ENCODE data around the gene LRRD1.
"Not testable (repeated sequence)": the region's sequence is repeated elsewhere in the genome, so short reads cannot be mapped to it uniquely, and the experiment has no call there.

LRRD1 gene

GRCh38 chr7:92156990-92157389 lies 22.0 kb downstream of the LRRD1 start:
- Histone ChIP-seq H3K36me3 (ENCODE audit: insufficient read depth, insufficient read length, low read length) (no peaks in the 10 kb centered on the region), H3K9ac (ENCODE audit: insufficient read length, low read depth) (no peak overlapping the region), H3K27me3 (ENCODE audit: insufficient read depth, insufficient read length) (no peaks in the 10 kb centered on the region), H3K4me1 (ENCODE audit: insufficient read depth, insufficient read length) (no peaks in the 10 kb centered on the region), H3K9me3 (ENCODE audit: insufficient read depth, low read length) (no peaks in the 10 kb centered on the region), H3K4me3 (ENCODE audit: insufficient read length, low read depth) (no peak overlapping the region)
- no peak for TF ChIP-seq ZNF274 (IDR thresholded peaks at IDR 0.05; ENCODE audit: low read depth, low read length)
- no peak for TF ChIP-seq SUZ12 (IDR thresholded peaks at IDR 0.05; ENCODE audit: extremely low read depth, insufficient read depth, insufficient read length)
- no peak for TF ChIP-seq YY1 (IDR thresholded peaks at IDR 0.05; ENCODE audit: insufficient read depth, insufficient read length)
- DNase-seq (ENCODE audit: low read depth, low spot score) = no peak

DNA sequence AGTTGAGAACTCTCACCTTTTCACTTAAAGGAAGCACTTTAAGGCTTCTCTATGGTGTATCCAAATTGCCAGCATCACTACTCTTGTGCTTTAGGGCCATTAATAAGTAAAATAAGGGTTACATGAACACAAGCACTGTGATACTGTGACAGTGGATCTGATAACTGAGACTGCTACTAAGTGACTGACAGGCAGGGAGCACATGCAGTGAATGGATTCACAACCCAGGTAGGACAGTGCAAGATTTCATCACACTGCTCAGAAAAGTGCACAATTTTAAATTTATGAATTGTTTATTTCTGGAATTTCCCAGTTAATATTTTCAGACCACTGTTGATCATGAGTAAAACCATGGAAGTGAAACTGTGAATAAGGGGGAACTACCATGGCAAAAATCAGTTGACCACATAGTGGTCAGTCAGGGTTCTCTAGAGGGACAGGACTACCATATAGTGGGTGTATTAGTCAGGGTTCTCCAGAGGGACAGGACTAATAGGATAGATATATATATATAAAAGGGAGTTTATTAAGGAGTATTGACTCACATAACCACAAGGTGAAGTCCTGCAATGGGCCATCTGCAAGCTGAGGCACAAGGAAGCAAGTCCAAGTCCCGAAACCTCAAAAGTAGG lies 23.7 kb downstream of the LRRD1 start:
- TF ChIP-seq YY1 (IDR thresholded peaks at IDR 0.05; ENCODE audit: insufficient read depth, insufficient read length) = no peak
- no peak for TF ChIP-seq ZNF274 (IDR thresholded peaks at IDR 0.05; ENCODE audit: low read depth, low read length)
- TF ChIP-seq SUZ12 (IDR thresholded peaks at IDR 0.05; ENCODE audit: extremely low read depth, insufficient read depth, insufficient read length) = no peak
- Histone ChIP-seq H3K4me1 (ENCODE audit: insufficient read depth, insufficient read length) (no peaks in the 10 kb centered on the region), H3K4me3 (ENCODE audit: insufficient read length, low read depth) (no peak overlapping the region), H3K9ac (ENCODE audit: insufficient read length, low read depth) (no peak overlapping the region), H3K36me3 (ENCODE audit: insufficient read depth, insufficient read length, low read length) (no peaks in the 10 kb centered on the region), H3K27me3 (ENCODE audit: insufficient read depth, insufficient read length) (no peaks in the 10 kb centered on the region), H3K9me3 (ENCODE audit: insufficient read depth, low read length) (no peaks in the 10 kb centered on the region)
- no peak for DNase-seq (ENCODE audit: low read depth, low spot score)

GRCh38 chr7:92150450-92151017 lies 28.4 kb downstream of the LRRD1 start:
- Histone ChIP-seq H3K27me3 (ENCODE audit: insufficient read depth, insufficient read length) (no peaks in the 10 kb centered on the region), H3K36me3 (ENCODE audit: insufficient read depth, insufficient read length, low read length) (no peaks in the 10 kb centered on the region), H3K9ac (ENCODE audit: insufficient read length, low read depth) (no peak overlapping the region), H3K4me1 (ENCODE audit: insufficient read depth, insufficient read length) (no peaks in the 10 kb centered on the region), H3K4me3 (ENCODE audit: insufficient read length, low read depth) (no peak overlapping the region), H3K9me3 (ENCODE audit: insufficient read depth, low read length) (no peaks in the 10 kb centered on the region)
- DNase-seq (ENCODE audit: low read depth, low spot score) = no peak
- no peak for TF ChIP-seq YY1 (IDR thresholded peaks at IDR 0.05; ENCODE audit: insufficient read depth, insufficient read length)
- no peak for TF ChIP-seq SUZ12 (IDR thresholded peaks at IDR 0.05; ENCODE audit: extremely low read depth, insufficient read depth, insufficient read length)
- TF ChIP-seq ZNF274 (IDR thresholded peaks at IDR 0.05; ENCODE audit: low read depth, low read length) = no peak

DNA sequence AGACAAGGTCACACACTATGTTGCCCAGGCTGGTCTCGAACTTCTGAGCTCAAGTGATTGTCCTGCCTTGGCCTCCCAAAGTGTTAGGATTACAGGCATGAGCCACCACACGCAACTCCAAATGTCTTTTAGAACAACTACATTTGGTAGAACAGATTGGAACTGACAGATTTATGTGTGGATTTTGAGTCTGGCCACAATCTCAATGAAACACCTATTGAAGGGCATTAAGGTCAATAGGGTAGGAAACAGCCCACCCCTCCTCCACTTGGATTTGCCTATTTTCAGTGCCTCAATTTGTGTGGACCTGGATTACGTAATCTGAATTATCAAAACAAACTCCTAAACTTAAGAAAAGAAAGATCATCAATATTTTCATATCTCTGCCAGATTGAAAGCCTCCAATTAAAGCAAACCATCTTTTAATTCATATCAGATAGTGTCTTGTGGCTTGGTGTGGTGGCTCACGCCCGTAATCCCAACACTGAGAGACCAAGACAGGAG lies 29.2 kb downstream of the LRRD1 start:
- Histone ChIP-seq H3K4me3 (ENCODE audit: insufficient read length, low read depth) (no peak overlapping the region), H3K9ac (ENCODE audit: insufficient read length, low read depth) (no peak overlapping the region)
- TF ChIP-seq ZNF274 (IDR thresholded peaks at IDR 0.05; ENCODE audit: low read depth, low read length) = no peak
- TF ChIP-seq SUZ12 (IDR thresholded peaks at IDR 0.05; ENCODE audit: extremely low read depth, insufficient read depth, insufficient read length) = no peak
- TF ChIP-seq YY1 (IDR thresholded peaks at IDR 0.05; ENCODE audit: insufficient read depth, insufficient read length) = no peak

GRCh38 chr7:92143192-92143880 lies 35.6 kb downstream of the LRRD1 start:
- not testable (repeated sequence) for H3K27me3 ChIP-seq (ENCODE audit: insufficient read depth, insufficient read length); DNase-seq (ENCODE audit: low read depth, low spot score); H3K36me3 ChIP-seq (ENCODE audit: insufficient read depth, insufficient read length, low read length); H3K4me3 ChIP-seq (ENCODE audit: insufficient read length, low read depth); H3K9ac ChIP-seq (ENCODE audit: insufficient read length, low read depth); H3K4me1 ChIP-seq (ENCODE audit: insufficient read depth, insufficient read length)
- peaks cover 10% of the 10 kb centered on the region; the same call in 1 of the 2 replicates for H3K9me3 ChIP-seq (ENCODE audit: insufficient read depth, low read length)

More for the DNA sequence above, 29.2 kb downstream of the LRRD1 start:
- H3K4me1 ChIP-seq (ENCODE audit: insufficient read depth, insufficient read length) = no peaks in the 10 kb centered on the region
- no peaks in the 10 kb centered on the region for H3K27me3 ChIP-seq (ENCODE audit: insufficient read depth, insufficient read length)
- H3K36me3 ChIP-seq (ENCODE audit: insufficient read depth, insufficient read length, low read length) = no peaks in the 10 kb centered on the region
- H3K9me3 ChIP-seq (ENCODE audit: insufficient read depth, low read length) = no peaks in the 10 kb centered on the region
- no peak for DNase-seq (ENCODE audit: low read depth, low spot score)

DNA sequence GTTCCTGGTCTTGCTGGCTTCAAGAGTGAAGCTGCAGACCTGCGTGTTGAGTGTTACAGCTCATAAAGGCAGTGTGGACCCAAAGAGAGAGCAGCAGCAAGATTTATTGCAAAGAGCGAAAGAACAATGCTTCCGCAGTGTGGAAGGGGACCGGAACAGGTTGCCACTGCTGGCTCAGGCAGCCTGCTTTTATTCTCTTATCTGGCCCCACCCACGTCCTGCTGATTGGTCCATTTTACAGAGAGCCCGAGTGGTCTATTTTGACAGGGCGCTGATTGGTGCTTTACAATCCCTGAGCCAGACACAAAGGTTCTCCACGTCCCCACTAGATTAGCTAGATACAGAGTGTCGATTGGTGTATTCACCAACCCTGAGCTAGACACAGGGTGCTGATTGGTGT lies 36.2 kb downstream of the LRRD1 start:
- H3K4me3 ChIP-seq (ENCODE audit: insufficient read length, low read depth); H3K27me3 ChIP-seq (ENCODE audit: insufficient read depth, insufficient read length); DNase-seq (ENCODE audit: low read depth, low spot score); H3K4me1 ChIP-seq (ENCODE audit: insufficient read depth, insufficient read length); H3K9ac ChIP-seq (ENCODE audit: insufficient read length, low read depth); H3K36me3 ChIP-seq (ENCODE audit: insufficient read depth, insufficient read length, low read length): not testable (repeated sequence)
- H3K9me3 ChIP-seq (ENCODE audit: insufficient read depth, low read length) = peaks cover 10% of the 10 kb centered on the region; the same call in 1 of the 2 replicates

GRCh38 chr7:92141161-92141560 lies 37.8 kb downstream of the LRRD1 start:
- H3K4me3 ChIP-seq (ENCODE audit: insufficient read length, low read depth) = no peak overlapping the region
- H3K4me1 ChIP-seq (ENCODE audit: insufficient read depth, insufficient read length) = no peaks in the 10 kb centered on the region
- no peak for DNase-seq (ENCODE audit: low read depth, low spot score)
- H3K36me3 ChIP-seq (ENCODE audit: insufficient read depth, insufficient read length, low read length) = no peaks in the 10 kb centered on the region
- TF ChIP-seq ZNF274 (IDR thresholded peaks at IDR 0.05; ENCODE audit: low read depth, low read length) (no peak), YY1 (IDR thresholded peaks at IDR 0.05; ENCODE audit: insufficient read depth, insufficient read length) (no peak), SUZ12 (IDR thresholded peaks at IDR 0.05; ENCODE audit: extremely low read depth, insufficient read depth, insufficient read length) (no peak)
- H3K9me3 ChIP-seq (ENCODE audit: insufficient read depth, low read length) = peaks cover 10% of the 10 kb centered on the region; the same call in 1 of the 2 replicates
- H3K27me3 ChIP-seq (ENCODE audit: insufficient read depth, insufficient read length) = no peaks in the 10 kb centered on the region
- no peak overlapping the region for H3K9ac ChIP-seq (ENCODE audit: insufficient read length, low read depth)
